Lung (tissue), 12 donors: Measurements from ENCODE around the gene AZIN2. TPM values are rescaled to one million over a fixed set of nuclear protein-coding genes. Genes with fewer than 3 reads are reported as not detected.
A peak's percentile ranks its signal among the peaks of the same experiment; 100 is the strongest.

Source experiments
- ATAC-seq: fragments of 200-7000 bp; cut with Tn5 transposase; one replicate; pipeline ENCODE4 v1.9.1; 2020; ENCODE audit warnings: moderate number of reproducible peaks; ENCODE audit not compliant: insufficient read depth, low FRiP score
- DNase-seq, 3 donors: peaks; one replicate each; pipeline ENCODE4 v3.0.0-alpha.2; 2013 to 2017
- H3K27ac ChIP-seq, 2 donors: one replicate each; pipeline ENCODE4 v1.5.1; 2013; ENCODE audit warnings: mild to moderate bottlenecking in 2 of 2, moderate library complexity in 2 of 2, control low read depth in 1 of 2, inconsistent platforms in 1 of 2, low read depth in 1 of 2, low read length in 1 of 2
- H3K27me3 ChIP-seq, 3 donors: one replicate each; pipeline ENCODE4 v1.5.1; 2013; ENCODE audit warnings: low read length in 2 of 3; ENCODE audit not compliant: control insufficient read depth in 3 of 3, insufficient read depth in 3 of 3
- H3K36me3 ChIP-seq, 4 donors: one replicate each; pipeline ENCODE4 v1.5.1; 2013; ENCODE audit warnings: low read length in 4 of 4, mild to moderate bottlenecking in 1 of 4, moderate library complexity in 1 of 4; ENCODE audit not compliant: control insufficient read depth in 4 of 4, insufficient read depth in 4 of 4
- H3K4me1 ChIP-seq, 5 donors: one replicate each; pipeline ENCODE4 v1.5.1; 2013; ENCODE audit warnings: low read length in 5 of 5, mild to moderate bottlenecking in 2 of 5, moderate library complexity in 1 of 5; ENCODE audit not compliant: control insufficient read depth in 5 of 5, insufficient read depth in 5 of 5
- H3K4me3 ChIP-seq: one replicate; pipeline ENCODE4 v1.5.1; 2013; ENCODE audit warnings: mild to moderate bottlenecking, control low read depth, moderate library complexity
- H3K9ac ChIP-seq, 2 donors: one replicate each; pipeline ENCODE4 v1.5.1; 2013; ENCODE audit warnings: low read length in 2 of 2, control low read depth in 1 of 2; ENCODE audit not compliant: insufficient read depth in 1 of 2
- H3K9me3 ChIP-seq, 4 donors: one replicate each; pipeline ENCODE4 v1.5.1; 2013; ENCODE audit warnings: low read length in 3 of 4, mild to moderate bottlenecking in 1 of 4, moderate library complexity in 1 of 4; ENCODE audit not compliant: control insufficient read depth in 4 of 4, insufficient read depth in 3 of 4
- CTCF ChIP-seq: IDR thresholded peaks from 2 replicates; pipeline ENCODE4 v1.5.1; 2012; ENCODE audit warnings: mild to moderate bottlenecking; ENCODE audit errors: control extremely low read depth, extremely low read depth
- WGBS, 2 donors: extraction: QIAGEN DNeasy Blood & Tissue Kit; methylation state at CpG; one replicate each; pipeline ENCODE4 v1.1.7; 2013; 5-methylcytosine and 5-hydroxymethylcytosine counted together
- polyA plus RNA-seq, 2 donors: library from polyadenylated mRNA; stranded (reverse); fragments of 200-250 nt; gene quantifications; one replicate each; pipeline ENCODE4 v1.2.1, GENCODE V29; 2013
- total RNA-seq, 2 donors: library from RNA; depleted of rRNA in 1 of 2; stranded (reverse); fragments of >200 nt in 1 of 2; gene quantifications; one replicate each; pipeline ENCODE4 v1.2.1, GENCODE V29; 2014 to 2021
- donor health status: control.
- donor health status: control.
- donor health status: Bipolar disorder and iron deficiency.
- donor health status: healthy.
- donor health status: DM: yes; HTN: yes; CAD: no.

Gene AZIN2
- total and polyA plus RNA-seq, 4 donors, result 1.2 to 12.8 (median 3.9) TPM

GRCh38 chr1:33086384-33086850 is 5.5 kb downstream of the AZIN2 start:
- peak; percentile 57 for TF ChIP-seq CTCF
- ATAC-seq (peak; percentile 57), DNase-seq (peak; percentile 74 to 81 (median 80))
- peaks cover 0 to 2% (median 0%) of the 10 kb centered on the region in 4 donors for H3K36me3 ChIP-seq
- WGBS, 2 donors, result 29 to 31% methylated on average over 12 of the region's 12 CpGs
- H3K9me3 ChIP-seq, result no peaks in the 10 kb centered on the region
- no peak overlapping the region for H3K4me3 ChIP-seq
- H3K9ac ChIP-seq, result no peak overlapping the region
- no peaks in the 10 kb centered on the region for H3K27me3 ChIP-seq
- H3K4me1 ChIP-seq, result peaks cover 0 to 8% (median 0%) of the 10 kb centered on the region in 5 donors
- H3K27ac ChIP-seq, result no peak overlapping the region

GRCh38 chr1:33087677-33088076 is 6.7 kb downstream of the AZIN2 start:
- TF ChIP-seq CTCF, result no peak
- Histone ChIP-seq H3K9ac (no peak overlapping the region), H3K9me3 (no peaks in the 10 kb centered on the region), H3K4me3 (no peak overlapping the region), H3K27me3 (no peaks in the 10 kb centered on the region), H3K4me1 (peaks cover 0 to 4% (median 0%) of the 10 kb centered on the region in 5 donors), H3K36me3 (peaks cover 0 to 2% (median 0%) of the 10 kb centered on the region in 4 donors), H3K27ac (no peak overlapping the region)
- DNase-seq (no peak), ATAC-seq (no peak)
- 69 to 73% methylated on average over 6 of the region's 6 CpGs for WGBS, 2 donors

- no peak for TF ChIP-seq CTCF
- no peak for DNase-seq
- 52 to 66% methylated on average over 9 of the region's 9 CpGs for WGBS, 2 donors
Observed at GRCh38 chr1:33088119-33088906, 7.4 kb downstream of the AZIN2 start.

More at GRCh38 chr1:33088119-33088906, 7.4 kb downstream of the AZIN2 start:
- H3K4me1 ChIP-seq, result peaks cover 0 to 4% (median 0%) of the 10 kb centered on the region in 5 donors
- no peaks in the 10 kb centered on the region for H3K9me3 ChIP-seq
- H3K36me3 ChIP-seq, result peaks cover 0 to 2% (median 0%) of the 10 kb centered on the region in 4 donors
- no peak overlapping the region for H3K27ac ChIP-seq
- no peaks in the 10 kb centered on the region for H3K27me3 ChIP-seq
- no peak overlapping the region for H3K9ac ChIP-seq
- ATAC-seq, result no peak
- H3K4me3 ChIP-seq, result no peak overlapping the region
